GM18873 (cell line): ENCODE measurements around the gene GPRC5A.
A peak's percentile ranks its signal among the peaks of the same experiment; 100 is the strongest.

ENCODE experiments used
- ATAC-seq: cut with Tn5 transposase; IDR thresholded peaks from one replicate; pipeline ENCODE4 v1.9.1; 2021; ENCODE audit warnings: mild to moderate bottlenecking, moderate library complexity, moderate number of reproducible peaks; ENCODE audit not compliant: unreplicated experiment, low FRiP score

The GPRC5A gene

GRCh38 chr12:12883369-12884001 lies 7.9 kb upstream of the GPRC5A start:
- ATAC-seq = no peak

- no peak for ATAC-seq
These were observed 6.1 kb upstream of the GPRC5A start for GRCh38 chr12:12885096-12885792.

GRCh38 chr12:12887471-12887870 lies 3.9 kb upstream of the GPRC5A start:
- no peak for ATAC-seq

GRCh38 chr12:12889701-12890100 lies 1.7 kb upstream of the GPRC5A start:
- ATAC-seq = no peak

- no peak for ATAC-seq
These were observed 751 bp upstream of the GPRC5A start for GRCh38 chr12:12890543-12891079.

- ATAC-seq = no peak
These were observed 556 bp downstream of the GPRC5A start for GRCh38 chr12:12891881-12892355.

- ATAC-seq = no peak
These were observed 1.3 kb downstream of the GPRC5A start for GRCh38 chr12:12892681-12893141.

GRCh38 chr12:12893438-12893837 lies 2.1 kb downstream of the GPRC5A start:
- ATAC-seq = no peak

- no peak for ATAC-seq
These were observed 4.9 kb downstream of the GPRC5A start for GRCh38 chr12:12896260-12896659.

GRCh38 chr12:12897302-12897701 lies 5.9 kb downstream of the GPRC5A start:
- ATAC-seq = no peak

GRCh38 chr12:12898136-12898717 lies 6.9 kb downstream of the GPRC5A start:
- no peak for ATAC-seq

GRCh38 chr12:12898911-12899511 lies 7.6 kb downstream of the GPRC5A start:
- no peak for ATAC-seq

- peak; percentile 74 for ATAC-seq
These were observed 8.4 kb downstream of the GPRC5A start for GRCh38 chr12:12899530-12900380.

- ATAC-seq = no peak
These were observed 9.4 kb downstream of the GPRC5A start for GRCh38 chr12:12900786-12901157.

- no peak for ATAC-seq
These were observed 9.9 kb downstream of the GPRC5A start for GRCh38 chr12:12901158-12901791.

- no peak for ATAC-seq
These were observed 10.7 kb downstream of the GPRC5A start for GRCh38 chr12:12902036-12902435.

GRCh38 chr12:12903642-12904609 lies 12.6 kb downstream of the GPRC5A start:
- no peak for ATAC-seq

- ATAC-seq = no peak
These were observed 16.2 kb downstream of the GPRC5A start for GRCh38 chr12:12907552-12907951.
